Measurements from ENCODE around the gene FNBP1.

- no peak for TF ChIP-seq EZH2phosphoT487 (IDR thresholded peaks at IDR 0.05; ENCODE audit: low read length)
- no peak for TF ChIP-seq EZH2 (optimal IDR thresholded peaks at IDR 0.05; ENCODE audit: low read depth, low read length)
- TF ChIP-seq CTCF (IDR thresholded peaks at IDR 0.05; ENCODE audit: low read length) = no peak
These were observed 47.4 kb downstream of the FNBP1 start for GRCh38 chr9:129995409-129996160.
